GM19395 (cell line): ENCODE measurements around the gene KRT36.

Experiments used
- ATAC-seq: cut with Tn5 transposase; IDR thresholded peaks from one replicate; pipeline ENCODE4 v1.9.1; 2021; ENCODE audit warnings: mild to moderate bottlenecking, moderate library complexity; ENCODE audit not compliant: unreplicated experiment

The KRT36 gene

DNA sequence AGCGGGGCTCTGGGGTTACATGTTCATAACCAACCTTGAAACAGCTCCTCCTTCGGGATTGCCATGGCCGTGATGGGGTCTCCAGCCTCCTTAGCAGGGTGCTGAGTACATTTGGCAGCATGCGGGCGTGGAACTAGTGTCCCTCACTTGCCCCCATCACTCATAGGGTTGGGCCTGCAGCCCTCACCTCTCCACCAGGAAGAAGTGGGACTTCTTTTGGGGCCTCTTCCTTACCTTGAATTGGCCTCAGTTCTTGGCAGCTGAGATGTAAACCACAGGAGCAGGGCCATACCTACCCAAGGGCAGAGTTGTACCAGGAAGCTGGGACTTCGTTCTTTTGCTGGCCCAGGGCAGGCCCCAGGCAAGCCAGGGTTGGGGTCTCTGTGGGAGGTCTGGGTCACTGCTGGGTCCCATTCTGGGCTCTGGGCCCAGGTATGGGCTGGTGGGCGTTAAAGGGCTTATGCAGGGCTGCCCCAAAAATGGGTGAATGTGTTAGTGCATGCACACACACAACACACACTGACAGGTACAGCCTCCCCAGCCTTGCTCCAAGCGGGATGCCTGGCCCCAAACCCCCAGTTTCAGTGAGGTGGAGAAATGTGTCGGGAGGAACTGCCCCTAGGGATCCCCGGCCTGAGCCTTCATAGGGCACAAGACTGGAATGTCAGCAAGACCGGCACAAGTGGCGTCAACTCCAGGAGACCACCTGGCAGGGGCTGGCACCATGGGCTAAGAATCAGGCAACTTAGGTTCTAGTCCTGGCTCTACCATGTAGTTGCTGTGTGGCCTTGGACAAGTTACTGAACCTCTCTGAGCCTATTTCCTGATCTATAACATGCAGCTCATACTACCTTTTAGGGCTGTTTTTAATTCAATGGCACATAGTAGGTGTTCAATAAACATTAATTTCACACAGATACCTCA is 32.9 kb upstream of the KRT36 start:
- no peak for ATAC-seq

DNA sequence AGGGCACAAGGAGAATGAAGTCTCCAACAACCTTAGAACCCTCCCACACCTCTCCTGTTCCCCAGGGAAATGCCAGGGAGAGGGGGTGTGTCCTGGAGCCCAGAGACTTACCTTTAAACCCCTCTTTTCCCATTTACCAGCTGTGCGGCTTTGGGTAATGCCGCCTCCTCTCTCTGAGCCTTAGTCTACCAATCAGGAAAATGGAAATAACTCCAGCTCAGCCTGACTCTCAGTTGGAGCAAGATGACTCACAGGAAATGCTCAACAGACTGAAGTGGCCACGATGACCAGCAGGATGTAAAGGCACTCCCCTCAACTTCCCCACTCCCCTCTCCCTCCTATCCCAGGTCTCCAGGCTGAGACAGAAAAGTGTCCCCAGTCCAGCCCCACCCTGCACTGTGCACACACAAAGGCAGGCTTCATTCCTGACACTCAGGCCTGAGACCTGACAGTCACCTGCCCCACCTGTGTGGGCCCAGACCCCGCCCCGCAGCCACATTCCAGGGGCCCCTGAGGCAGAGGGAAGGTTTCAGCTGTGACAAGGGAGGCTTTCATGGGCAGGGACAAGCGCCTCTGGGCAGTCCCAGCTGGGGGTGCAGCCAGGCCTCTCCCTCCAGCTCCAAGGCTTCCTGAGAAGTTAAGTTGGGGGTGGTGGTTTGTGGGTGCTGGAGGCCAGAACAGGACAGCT is 32.0 kb upstream of the KRT36 start:
- no peak for ATAC-seq

DNA sequence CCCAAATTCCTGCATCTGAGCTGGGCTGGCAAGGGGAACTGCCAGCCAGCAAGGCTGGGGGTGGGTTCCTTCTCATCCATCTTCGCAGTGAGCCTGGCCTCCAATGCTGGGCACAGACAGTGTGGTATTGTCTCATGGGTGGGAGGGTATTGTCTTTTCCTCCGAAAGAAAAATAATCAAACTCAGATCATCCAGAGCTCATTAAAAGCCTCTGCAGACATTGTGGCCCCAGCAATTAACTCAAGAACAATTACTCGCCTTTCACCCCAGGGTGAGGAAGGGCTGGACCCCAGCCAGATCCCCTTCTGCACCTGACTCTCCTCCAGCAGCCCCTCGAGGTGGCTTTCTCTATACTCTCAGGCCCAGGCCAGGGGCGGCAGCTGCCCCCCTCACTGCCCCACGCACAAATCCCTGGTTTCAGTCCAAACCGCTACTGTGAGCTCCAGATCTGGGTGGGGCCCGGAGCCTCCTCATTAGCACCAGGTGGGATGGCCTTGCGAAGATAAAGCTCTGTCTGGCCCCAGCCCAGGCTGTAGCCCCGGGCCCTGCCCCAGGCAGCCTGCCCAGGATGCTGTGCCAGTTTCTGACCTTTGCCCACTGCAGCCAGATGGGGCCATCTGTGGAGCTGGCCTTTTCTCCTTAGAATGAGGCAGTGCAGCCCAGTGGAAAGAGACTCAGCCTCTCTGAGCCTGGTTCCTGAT is 31.3 kb upstream of the KRT36 start:
- no peak for ATAC-seq

DNA sequence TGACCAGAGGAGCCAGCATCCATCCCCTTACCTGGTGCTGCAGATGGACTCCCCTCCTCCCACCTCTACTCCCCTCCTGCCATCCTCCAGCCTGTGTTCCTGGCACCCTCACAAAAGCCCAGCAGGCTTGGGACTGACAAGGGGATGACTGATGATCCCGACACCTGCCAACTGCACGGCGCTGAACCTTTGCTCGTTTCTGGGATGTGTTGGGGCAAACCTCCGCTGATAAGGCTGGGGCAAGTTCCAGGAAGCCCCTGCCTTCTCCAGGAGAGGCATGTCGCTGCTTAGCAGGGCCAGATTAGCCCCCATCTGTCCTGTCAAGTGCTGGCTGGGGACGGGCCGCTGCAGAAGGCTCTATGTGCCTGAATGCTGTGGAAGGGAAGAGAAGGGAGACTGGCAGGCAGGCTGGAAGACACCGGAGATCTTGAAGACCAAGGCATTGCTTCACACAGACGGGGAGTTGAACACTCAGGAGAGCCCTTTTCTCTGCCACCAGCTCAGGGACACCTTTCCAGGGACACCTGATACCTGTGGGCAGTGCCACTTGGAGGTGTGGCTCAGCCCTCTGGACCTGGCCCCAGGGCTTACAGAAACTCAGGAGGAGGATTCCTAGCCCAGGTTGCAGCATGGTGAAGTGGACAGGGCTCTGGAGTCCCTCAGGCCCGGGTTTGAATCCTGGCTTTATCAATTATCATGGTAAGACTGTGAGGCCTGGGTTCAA is 30.0 kb upstream of the KRT36 start:
- ATAC-seq = no peak

DNA sequence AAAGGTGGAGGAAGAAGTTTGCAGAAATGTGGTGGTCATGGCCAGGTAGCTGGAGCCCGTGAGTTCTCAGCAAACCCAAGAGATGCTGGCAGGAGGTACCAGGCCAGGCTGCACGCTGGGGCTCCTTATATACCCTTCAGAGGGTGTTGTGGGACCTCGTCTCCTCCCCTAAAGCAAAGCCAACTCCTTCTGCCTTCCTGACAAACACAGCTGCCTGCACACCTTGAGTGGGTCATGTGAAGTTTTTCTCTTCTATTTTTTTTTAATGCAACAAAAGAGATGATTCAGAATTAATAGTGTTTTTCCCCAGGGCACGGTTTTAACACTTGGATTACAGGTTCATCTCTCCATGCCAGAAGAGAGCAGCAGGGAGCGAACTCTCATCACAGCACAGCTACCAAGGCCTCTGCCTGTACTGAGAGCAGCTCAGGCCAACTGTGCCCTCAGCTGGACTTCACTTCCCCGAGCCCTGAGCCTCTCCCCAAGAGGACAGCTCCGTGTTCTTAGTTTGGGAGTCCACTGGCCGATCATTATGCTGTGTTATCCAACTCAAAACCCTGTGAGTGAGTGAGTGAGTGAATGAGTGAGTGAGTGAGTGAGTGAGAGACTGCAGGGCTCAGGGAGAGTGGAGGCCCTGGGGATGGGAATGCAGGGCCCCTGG is 29.2 kb upstream of the KRT36 start, which contains the start of gene KRT15:
KRT15 (minus strand) TSS at position 102 of the 661 bp plus-strand sequence; CDS start at position 39, 63 bp downstream.
- ATAC-seq = no peak

DNA sequence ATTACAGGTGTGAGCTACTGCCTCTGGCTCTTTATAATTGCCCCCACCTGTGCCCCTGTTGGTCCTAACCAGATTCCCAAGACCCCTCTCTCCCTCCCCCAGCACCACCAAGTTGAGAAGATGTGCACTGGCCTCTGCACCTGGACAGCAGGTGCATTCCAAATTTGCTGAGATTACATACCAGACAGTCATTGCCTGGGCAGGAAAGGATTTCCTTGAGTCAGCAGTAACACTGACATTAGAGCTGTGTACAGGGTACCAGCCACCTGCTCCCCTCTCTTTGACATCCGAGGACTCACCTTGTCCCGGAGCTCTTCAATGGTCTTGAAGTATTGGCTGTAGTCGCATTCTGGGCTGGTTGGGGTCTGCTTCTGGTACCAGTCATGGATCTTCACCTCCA is 28.3 kb upstream of the KRT36 start:
- ATAC-seq = no peak

DNA sequence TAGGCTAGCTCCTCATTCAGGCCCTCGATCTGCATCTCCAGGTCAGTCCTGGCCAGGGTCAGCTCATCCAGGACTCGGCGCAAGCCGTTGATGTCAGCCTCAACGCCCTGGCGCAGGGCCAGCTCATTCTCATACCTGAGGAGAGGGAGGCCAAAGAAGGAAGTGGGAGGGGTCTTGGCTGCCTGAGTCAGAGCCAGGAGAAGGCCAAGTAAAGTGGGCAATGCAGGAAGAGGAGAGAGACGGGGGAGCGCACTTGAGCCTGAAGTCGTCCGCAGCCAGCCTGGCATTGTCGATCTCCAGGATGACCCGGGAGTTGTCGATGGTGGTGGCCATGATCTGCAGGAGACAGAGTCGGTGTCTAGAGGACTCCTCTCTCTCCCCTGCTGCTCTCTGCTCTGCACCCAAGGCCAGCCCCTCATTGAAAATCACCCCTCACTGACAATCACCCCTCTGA is 27.1 kb upstream of the KRT36 start:
- no peak for ATAC-seq

DNA sequence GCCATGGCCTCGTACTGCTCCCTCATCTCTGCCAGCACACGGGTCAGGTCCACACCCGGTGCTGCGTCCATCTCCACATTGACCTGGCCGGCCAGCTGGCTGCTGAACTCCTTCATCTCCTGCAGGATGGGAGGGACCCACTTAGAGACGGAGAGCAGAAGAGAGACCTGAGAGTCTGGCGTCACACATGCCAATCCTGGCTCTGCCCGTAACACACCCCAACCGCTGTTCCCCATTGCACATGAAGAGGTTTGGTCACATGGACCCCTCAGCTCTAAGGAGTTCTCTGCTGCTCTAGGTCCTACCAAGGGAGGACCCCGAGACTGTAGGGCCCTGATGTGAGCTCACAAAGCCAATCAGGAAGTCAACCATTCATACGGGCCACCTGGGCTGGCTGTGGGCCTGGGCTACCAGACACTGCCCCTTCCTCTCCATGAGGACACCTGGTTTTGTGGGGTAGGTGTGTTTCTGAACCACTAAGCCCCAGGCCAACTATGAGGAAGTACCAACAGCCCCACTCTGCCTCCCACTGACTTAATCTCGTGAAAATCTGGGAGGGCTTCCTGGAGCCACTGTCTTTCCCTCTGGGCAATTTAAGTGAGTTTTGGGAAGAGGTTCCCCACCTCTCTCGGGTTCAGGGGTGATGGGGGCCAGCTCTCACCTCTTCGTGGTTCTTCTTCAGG is 26.6 kb upstream of the KRT36 start:
- no peak for ATAC-seq

DNA sequence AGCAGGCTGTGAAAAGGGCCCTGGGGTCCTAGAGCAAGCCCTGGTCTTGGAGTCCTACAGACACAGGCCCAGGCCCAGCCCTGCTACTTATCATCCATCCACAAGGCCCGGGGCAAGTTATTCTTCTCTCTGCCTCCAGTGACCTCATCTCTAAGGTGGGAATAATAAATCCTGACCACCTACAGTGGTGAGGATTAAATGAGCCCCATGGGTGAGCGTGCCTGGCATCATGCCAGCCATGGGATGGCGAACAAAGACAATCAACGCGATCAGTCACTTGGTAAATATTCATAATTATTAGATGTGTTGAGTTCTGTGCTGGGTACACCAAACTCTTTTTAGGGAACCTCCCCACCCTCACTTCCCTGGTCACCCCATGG is 23.4 kb upstream of the KRT36 start:
- no peak for ATAC-seq

DNA sequence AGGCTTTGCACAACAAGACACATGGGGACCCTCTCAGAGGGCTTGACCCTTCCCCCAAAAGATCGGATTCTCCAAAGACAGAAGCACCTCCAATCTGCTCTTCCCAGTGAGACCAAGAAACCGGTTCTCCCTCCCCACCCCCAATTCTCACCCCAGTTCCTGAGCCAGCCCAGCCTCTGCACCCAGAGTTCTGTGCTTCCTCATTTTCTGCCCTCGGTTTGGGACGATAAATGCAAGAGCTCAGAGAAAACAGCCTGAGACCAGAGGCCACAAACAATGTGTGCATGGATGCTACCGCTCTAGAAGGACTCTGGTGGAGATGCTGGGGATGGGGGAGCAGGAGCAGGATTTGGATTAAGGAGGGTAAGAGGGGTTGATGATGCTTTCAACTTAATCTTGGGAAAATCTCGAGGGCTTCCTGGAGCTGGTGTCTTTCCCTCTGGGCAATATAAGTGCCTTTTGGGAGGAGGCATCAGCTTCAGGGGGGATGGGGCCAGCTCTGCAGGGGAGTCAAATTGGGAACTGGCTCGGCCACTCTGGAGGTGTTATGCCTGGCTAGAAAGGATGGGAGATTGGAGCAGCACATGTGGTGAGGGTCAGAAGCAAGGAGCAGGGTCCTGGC is 22.9 kb upstream of the KRT36 start:
- ATAC-seq = no peak

DNA sequence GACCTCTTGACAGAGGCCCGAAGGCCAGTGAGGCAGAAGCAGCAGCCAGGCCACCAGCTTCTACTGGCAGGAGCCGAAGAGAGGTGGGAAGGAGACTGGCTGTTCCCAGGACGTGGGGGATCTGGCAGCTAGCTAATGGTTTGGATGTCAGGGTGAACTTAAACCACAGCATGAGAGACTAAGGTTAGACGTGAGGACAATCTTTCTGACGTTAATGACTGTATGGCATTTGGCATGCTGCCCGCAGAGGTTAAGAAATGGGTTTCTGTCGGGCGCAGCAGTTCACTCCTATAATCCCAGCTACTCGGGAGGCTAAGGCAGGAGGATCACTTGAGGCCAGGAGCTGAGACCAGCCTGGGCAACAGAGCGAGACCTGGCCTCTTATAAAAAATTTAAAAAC is 22.0 kb upstream of the KRT36 start:
- ATAC-seq = no peak

DNA sequence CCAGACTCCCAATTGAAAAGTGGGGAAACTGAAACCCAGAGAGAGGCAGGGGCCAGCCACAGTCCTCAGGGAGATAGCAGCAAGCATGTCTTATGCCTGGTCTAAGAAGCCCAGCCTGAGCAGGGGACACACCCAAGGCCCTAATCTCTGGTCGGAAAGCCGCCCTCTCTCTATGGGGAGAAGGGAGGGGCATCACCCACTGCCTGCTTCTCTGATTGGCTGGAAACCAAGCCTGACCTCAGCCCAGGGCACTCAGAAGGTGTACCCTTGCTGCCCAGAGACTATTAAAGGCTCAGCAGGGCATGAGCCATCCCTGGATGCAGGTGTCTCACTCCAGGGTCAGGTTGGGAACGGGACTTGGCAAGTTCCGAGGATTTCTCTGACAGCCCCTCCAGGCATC is 21.4 kb upstream of the KRT36 start:
- no peak for ATAC-seq

DNA sequence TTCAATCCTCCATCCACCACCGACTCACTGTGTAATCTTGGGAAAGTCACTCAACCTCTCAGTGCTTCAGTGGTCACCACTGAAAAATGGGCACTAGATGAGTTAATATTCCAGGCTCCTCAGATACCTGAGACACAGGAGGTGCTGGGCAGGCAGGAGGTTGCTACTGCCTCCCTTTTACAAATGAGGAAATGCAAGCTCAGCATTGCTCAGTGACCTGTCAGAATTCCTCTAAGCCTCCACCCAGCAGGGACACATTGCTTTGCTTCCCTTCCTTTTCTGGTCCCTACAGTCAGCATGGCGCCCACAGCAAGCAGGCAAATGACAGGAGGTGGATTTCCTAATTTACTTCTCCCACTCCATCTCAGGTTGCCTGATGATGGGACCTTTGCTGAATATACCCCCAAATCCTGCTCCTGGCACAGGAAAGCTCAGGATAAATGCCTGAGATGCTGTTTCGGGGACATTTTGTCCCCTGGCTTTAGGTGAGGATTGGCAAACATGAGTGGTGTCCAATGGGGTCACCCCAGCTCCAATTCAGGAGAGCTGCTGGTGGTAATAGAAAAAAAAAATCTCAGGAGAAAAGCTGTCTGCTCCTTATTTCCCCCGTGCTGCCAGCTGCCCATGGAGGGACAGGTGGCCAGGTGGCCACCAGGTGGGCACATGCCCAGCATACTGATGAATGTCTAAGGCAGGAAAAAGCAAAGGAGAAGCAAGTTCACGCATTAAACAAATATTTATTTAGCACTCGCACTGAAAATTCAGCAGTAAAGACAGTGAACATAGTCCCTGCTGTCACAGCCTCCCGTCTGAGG is 20.7 kb upstream of the KRT36 start:
- no peak for ATAC-seq

DNA sequence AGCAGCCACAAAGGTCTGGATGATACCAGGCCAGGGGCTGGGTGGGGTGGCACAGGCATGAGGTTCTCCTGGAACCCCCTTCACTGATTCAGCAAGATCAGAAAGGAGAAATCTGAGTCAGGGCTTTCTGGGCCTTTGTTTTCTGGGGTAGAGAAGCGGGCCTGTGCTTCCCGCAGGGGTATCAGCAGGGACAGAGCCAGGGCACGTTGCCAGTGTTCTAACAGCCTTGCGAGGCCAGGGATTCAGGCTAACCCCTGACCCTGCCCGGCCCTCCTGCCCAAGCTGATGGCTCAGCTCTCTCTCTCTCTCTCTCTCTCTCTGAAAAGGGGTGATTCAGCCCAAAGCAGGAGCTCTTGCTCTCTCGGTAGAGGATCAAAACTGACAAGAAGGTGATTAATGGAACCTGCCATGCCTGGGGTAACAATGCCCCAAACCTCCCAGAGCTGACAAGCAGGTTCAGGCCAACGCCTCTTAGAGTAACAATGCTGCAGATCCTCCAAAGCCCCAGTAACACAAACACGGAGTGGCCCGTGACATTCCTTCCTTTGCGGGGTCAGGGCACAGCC is 17.7 kb upstream of the KRT36 start:
- no peak for ATAC-seq

DNA sequence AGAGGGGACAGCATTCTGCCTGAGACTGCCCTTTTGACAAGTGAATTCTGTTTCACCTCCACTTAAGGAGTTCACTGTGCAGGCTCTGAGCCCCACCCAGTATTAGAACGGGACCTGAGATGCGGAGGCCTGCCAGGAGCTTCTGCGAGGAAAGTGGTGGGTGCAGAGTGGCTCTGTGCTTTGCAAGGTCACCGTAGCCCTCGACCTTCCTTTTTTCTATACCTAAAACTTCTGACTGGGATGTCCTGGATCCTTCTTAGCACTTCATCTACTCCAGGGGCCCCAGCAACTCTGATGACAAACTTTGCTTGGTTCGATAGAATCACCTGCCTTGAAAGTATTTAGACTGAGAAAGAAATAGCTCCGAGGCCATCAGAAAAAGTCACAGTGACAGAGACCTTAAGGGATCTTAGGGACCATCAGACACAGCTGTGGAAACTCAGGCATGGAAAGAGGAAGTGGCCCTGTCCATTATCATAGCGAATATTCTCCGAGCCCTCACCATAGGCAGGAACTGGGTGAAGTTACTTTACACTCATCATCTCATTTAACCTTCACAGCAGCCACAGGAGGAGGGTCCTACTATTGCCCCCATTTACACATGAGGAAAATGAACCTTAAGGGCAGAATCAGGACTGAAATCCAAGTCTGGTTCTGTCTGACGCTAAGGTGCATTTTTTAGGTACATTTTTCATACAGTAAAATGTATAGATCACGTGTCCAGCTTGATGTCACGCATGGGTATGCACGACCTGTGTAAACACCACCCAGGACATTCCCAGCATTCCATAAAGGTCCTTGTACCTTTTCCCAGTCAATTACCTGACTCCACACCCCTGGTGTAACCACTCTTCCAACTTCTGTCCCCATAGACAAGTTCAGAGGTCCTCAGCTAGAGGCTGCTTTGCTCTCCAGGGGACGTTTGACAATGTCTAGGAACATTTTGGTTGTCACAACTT is 16.4 kb upstream of the KRT36 start:
- ATAC-seq = no peak

DNA sequence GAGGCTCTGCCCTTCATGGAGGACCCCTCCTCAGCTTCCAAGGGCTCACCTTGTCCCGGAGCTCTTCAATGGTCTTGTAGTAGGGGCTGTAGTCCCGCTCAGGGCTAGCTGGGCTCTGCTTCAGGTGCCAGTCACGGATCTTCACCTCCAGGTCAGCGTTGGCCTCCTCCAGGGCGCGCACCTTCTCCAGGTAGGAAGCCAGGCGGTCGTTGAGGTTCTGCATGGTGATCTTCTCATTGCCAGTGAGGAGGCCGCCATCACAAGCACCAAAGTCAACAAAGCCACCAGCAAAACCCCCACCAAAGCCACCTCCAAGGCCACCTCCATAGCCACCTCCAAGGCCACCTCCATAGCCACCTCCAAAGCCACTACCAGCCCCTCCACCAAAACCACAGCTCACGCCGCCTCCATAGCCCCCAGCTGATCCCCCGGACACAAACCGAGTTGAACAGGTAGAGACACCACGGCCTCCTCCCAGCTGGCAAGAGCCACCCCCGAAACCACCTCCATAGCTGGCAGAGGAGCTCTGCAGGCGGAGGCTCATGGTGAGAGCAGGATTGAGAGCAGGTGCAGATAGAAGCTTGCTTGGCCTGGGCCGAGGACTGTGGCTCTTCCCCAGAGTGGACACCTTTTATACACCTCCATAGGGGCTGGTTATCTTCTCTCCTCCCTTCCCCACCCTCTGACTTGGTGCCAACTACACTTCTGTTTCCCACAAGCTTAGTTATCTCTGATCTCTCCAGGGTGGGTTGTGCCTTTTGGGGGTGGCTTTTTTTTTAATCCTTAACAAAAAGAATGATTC is 15.5 kb upstream of the KRT36 start, which contains the start of gene KRT13:
KRT13 (minus strand) TSS at position 606 of the 802 bp plus-strand sequence; CDS start at position 544, 62 bp downstream.
- no peak for ATAC-seq
